ENCODE data around the gene DYRK4. TPM values are rescaled to one million over a fixed set of nuclear protein-coding genes. Genes with fewer than 3 reads are reported as not detected.

The DYRK4 gene
- total and polyA plus RNA-seq, 2 of the 4 experiments (the other 2 are of a cell fraction) = 44.6 to 71.6 TPM

DNA sequence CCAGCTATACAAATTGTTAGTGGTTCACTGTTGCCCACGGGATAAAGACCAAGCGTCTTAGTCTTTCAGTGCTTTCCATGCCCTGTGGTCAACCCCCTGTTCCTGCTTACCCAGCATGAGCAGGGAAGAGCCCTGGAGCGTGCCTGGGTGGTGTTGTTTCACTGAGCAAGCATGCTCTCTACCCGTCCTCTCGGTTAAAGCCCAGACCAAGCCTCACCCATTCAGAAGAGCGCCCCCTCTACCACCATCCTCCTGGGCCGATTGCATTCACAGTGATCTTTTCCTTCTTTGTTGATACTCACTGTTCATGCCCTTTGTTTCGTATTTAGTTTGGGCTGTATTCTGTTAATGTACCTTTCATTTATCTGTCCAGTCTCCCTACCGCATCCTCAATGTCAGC lies 25.1 kb downstream of the DYRK4 start:
- no peak overlapping the region for H2AK5ac ChIP-seq (ENCODE audit: low read depth, low read length)
- 60% methylated on average over 1 of the region's 9 CpGs; no CpG with 5 or more reads in 1 of the 2 experiments for WGBS, 2 experiments (ENCODE audit: extremely low coverage in 2 of 2, insufficient read length in 1 of 2)
- H2BK15ac ChIP-seq (ENCODE audit: low read depth, low read length) = no peak overlapping the region
- H3K14ac ChIP-seq (replicated peaks; ENCODE audit: low read depth, low read length) = no peak overlapping the region
- H3K36me3 ChIP-seq (ENCODE audit: control insufficient read depth, insufficient read depth, low read length) = no peaks in the 10 kb centered on the region
- TF ChIP-seq RFX5 (IDR thresholded peaks at IDR 0.05; ENCODE audit: low read depth, low read length) (no peak), NFE2L2 (IDR thresholded peaks at IDR 0.05; ENCODE audit: low read depth, low read length) (no peak), MAFK (IDR thresholded peaks at IDR 0.05; ENCODE audit: low read depth, low read length) (no peak), FOS (IDR thresholded peaks at IDR 0.05; ENCODE audit: low read depth, low read length) (no peak), RCOR1 (IDR thresholded peaks at IDR 0.05; ENCODE audit: insufficient replicate concordance, low read length) (no peak), RAD21 (IDR thresholded peaks at IDR 0.05; ENCODE audit: low read length) (no peak), CHD1 (IDR thresholded peaks at IDR 0.05; ENCODE audit: low read depth, low read length) (no peak), POLR2A (IDR thresholded peaks at IDR 0.05; ENCODE audit: low read depth, low read length) (no peak), MXI1 (IDR thresholded peaks at IDR 0.05; ENCODE audit: borderline replicate concordance, low read depth, low read length) (no peak)
- TF ChIP-seq, protein P1, sequence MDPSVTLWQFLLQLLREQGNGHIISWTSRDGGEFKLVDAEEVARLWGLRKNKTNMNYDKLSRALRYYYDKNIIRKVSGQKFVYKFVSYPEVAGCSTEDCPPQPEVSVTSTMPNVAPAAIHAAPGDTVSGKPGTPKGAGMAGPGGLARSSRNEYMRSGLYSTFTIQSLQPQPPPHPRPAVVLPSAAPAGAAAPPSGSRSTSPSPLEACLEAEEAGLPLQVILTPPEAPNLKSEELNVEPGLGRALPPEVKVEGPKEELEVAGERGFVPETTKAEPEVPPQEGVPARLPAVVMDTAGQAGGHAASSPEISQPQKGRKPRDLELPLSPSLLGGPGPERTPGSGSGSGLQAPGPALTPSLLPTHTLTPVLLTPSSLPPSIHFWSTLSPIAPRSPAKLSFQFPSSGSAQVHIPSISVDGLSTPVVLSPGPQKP (IDR thresholded peaks at IDR 0.05; ENCODE audit: borderline replicate concordance, low read depth, low read length) = no peak
- no peak overlapping the region for H2BK120ac ChIP-seq (ENCODE audit: low read depth, low read length)
- H3K4me1 ChIP-seq (ENCODE audit: control insufficient read depth, insufficient read depth, low read length) = no peaks in the 10 kb centered on the region
- no peak overlapping the region for H3K4ac ChIP-seq (ENCODE audit: low read depth, low read length)
- H2AK9ac ChIP-seq (replicated peaks; ENCODE audit: low read depth, low read length, poor library complexity) = no peak overlapping the region
- H3K27me3 ChIP-seq (ENCODE audit: control insufficient read depth, insufficient read depth, low read length) = peaks cover 11% of the 10 kb centered on the region
- H3K56ac ChIP-seq (ENCODE audit: extremely low read depth, insufficient read depth, low read length) = no peak overlapping the region
- no peak for ATAC-seq (ENCODE audit: low read depth)
- no peak overlapping the region for H3K4me3 ChIP-seq (ENCODE audit: insufficient read depth, low read depth, low read length)
- in situ Hi-C loops (cut with MboI; ENCODE audit: low sequenced_read_pairs) (no loop called here), dilution Hi-C loops (cut with HindIII; ENCODE audit: low sequenced_read_pairs, unreplicated experiment) (no loop called here), intact Hi-C loops (cut with micrococcal nuclease) (no loop called here)
- no TSS peak for BruUV-seq (replicated peaks)
- no peak overlapping the region for H2AFZ ChIP-seq (replicated peaks; ENCODE audit: low read length, poor library complexity)
- H3K4me2 ChIP-seq (ENCODE audit: low read depth, low read length) = no peak overlapping the region
- no peak overlapping the region for H4K8ac ChIP-seq (ENCODE audit: low read depth in 2 of 2, low read length in 2 of 2)
- H3K9ac ChIP-seq (ENCODE audit: low read depth, low read length) = no peak overlapping the region
- no peak overlapping the region for H4K5ac ChIP-seq (ENCODE audit: low read depth, low read length)
- H3K9me3 ChIP-seq (ENCODE audit: control insufficient read depth, insufficient read depth, low read length) = no peaks in the 10 kb centered on the region
- CTCF ChIA-PET = interaction anchor here (0.8 kb wide), 2 partner anchors 13 to 17 kb away, joined by 3 read pairs; no protein-coding TSS in a partner anchor
- H2BK20ac ChIP-seq (ENCODE audit: low read depth, low read length) = no peak overlapping the region
- H4K20me1 ChIP-seq (ENCODE audit: insufficient read depth, low read length) = no peaks in the 10 kb centered on the region
- H3K9me1 ChIP-seq (ENCODE audit: insufficient read depth, low read length) = no peaks in the 10 kb centered on the region
- no peak overlapping the region for H2BK5ac ChIP-seq (ENCODE audit: low read depth, low read length, poor library complexity, severe bottlenecking)
- POLR2A ChIA-PET (ENCODE audit: unreplicated experiment) = no interaction called here
- H4K91ac ChIP-seq (ENCODE audit: insufficient read depth, low read depth, low read length) = no peak overlapping the region
- no peak for DNase-seq
- no peak overlapping the region for H3K18ac ChIP-seq (ENCODE audit: low read depth, low read length)
- no peak overlapping the region for H3K27ac ChIP-seq (ENCODE audit: insufficient read depth, low read length)
- H3K79me1 ChIP-seq (ENCODE audit: low read depth in 1 of 2, low read length in 2 of 2) = no peaks in the 10 kb centered on the region
- H3K23ac ChIP-seq (ENCODE audit: low read depth, low read length) = no peak overlapping the region

All from IMR-90 (cell line).